ENCODE data around the gene RAB6A.

The RAB6A gene

GRCh38 chr11:73647459-73648100 is 113.3 kb downstream of the RAB6A start:
- peaks cover 15% of the 10 kb centered on the region for H3K27me3 ChIP-seq (ENCODE audit: control insufficient read depth, low read length)
- no peaks in the 10 kb centered on the region for H4K20me1 ChIP-seq (ENCODE audit: control insufficient read depth, insufficient read depth, low read depth, low read length)
- no peaks in the 10 kb centered on the region for H3K9me3 ChIP-seq (ENCODE audit: control insufficient read depth, insufficient read depth, low read length)
- H3K27ac ChIP-seq (ENCODE audit: low read depth, low read length), result no peak overlapping the region
- peaks cover 31% of the 10 kb centered on the region for H3K4me1 ChIP-seq (ENCODE audit: control insufficient read depth, low read length)
- no peaks in the 10 kb centered on the region for H3K79me2 ChIP-seq (ENCODE audit: control insufficient read depth, low read length)
- H3K4me2 ChIP-seq (ENCODE audit: low read length), result peak overlapping the region; percentile 67
- H3K9me2 ChIP-seq (replicated peaks; ENCODE audit: control insufficient read depth, low read length), result no peaks in the 10 kb centered on the region
- H3K36me3 ChIP-seq (ENCODE audit: control insufficient read depth, low read length), result no peaks in the 10 kb centered on the region
- peak overlapping the region; percentile 56 for H3K4me3 ChIP-seq (ENCODE audit: low read length)
- no peaks in the 10 kb centered on the region for H3F3A ChIP-seq (ENCODE audit: control insufficient read depth, insufficient read depth)
- no peak for TF ChIP-seq EZH2phosphoT487 (IDR thresholded peaks at IDR 0.05; ENCODE audit: borderline replicate concordance, low read length)
- TF ChIP-seq CTCF (IDR thresholded peaks at IDR 0.05; ENCODE audit: low read depth, low read length, poor library complexity, severe bottlenecking), result no peak

GRCh38 chr11:73645972-73646631 is 114.8 kb downstream of the RAB6A start, which contains the start of gene PLEKHB1:
TSS of gene PLEKHB1 (plus strand) at chr11:73646581. CDS start at chr11:73646609, 28 bp downstream.
- peak within 1 kb of the TSS; percentile 56 for H3K4me3 ChIP-seq (ENCODE audit: low read length)
- no peak for TF ChIP-seq EZH2phosphoT487 (IDR thresholded peaks at IDR 0.05; ENCODE audit: borderline replicate concordance, low read length)
- no peak for TF ChIP-seq CTCF (IDR thresholded peaks at IDR 0.05; ENCODE audit: low read depth, low read length, poor library complexity, severe bottlenecking)
- no peaks in the 10 kb centered on the region for H3K9me3 ChIP-seq (ENCODE audit: control insufficient read depth, insufficient read depth, low read length)
- peaks cover 31% of the 10 kb centered on the region for H3K4me1 ChIP-seq (ENCODE audit: control insufficient read depth, low read length)
- H3K9me2 ChIP-seq (replicated peaks; ENCODE audit: control insufficient read depth, low read length), result no peaks in the 10 kb centered on the region
- no peaks in the 10 kb centered on the region for H3K36me3 ChIP-seq (ENCODE audit: control insufficient read depth, low read length)
- H3K79me2 ChIP-seq (ENCODE audit: control insufficient read depth, low read length), result no peaks in the 10 kb centered on the region
- H4K20me1 ChIP-seq (ENCODE audit: control insufficient read depth, insufficient read depth, low read depth, low read length), result no peaks in the 10 kb centered on the region
- H3K27ac ChIP-seq (ENCODE audit: low read depth, low read length), result no peak within 1 kb of the TSS
- H3K4me2 ChIP-seq (ENCODE audit: low read length), result peak within 1 kb of the TSS; percentile 67
- peaks cover 13% of the 10 kb centered on the region for H3K27me3 ChIP-seq (ENCODE audit: control insufficient read depth, low read length)
- no peaks in the 10 kb centered on the region for H3F3A ChIP-seq (ENCODE audit: control insufficient read depth, insufficient read depth)

GRCh38 chr11:73645121-73645969 is 115.5 kb downstream of the RAB6A start:
- Histone ChIP-seq H3K27ac (ENCODE audit: low read depth, low read length) (no peak overlapping the region), H3K27me3 (ENCODE audit: control insufficient read depth, low read length) (peaks cover 13% of the 10 kb centered on the region), H3K4me1 (ENCODE audit: control insufficient read depth, low read length) (peaks cover 31% of the 10 kb centered on the region), H3K9me2 (replicated peaks; ENCODE audit: control insufficient read depth, low read length) (no peaks in the 10 kb centered on the region), H4K20me1 (ENCODE audit: control insufficient read depth, insufficient read depth, low read depth, low read length) (no peaks in the 10 kb centered on the region), H3K36me3 (ENCODE audit: control insufficient read depth, low read length) (no peaks in the 10 kb centered on the region), H3K9me3 (ENCODE audit: control insufficient read depth, insufficient read depth, low read length) (no peaks in the 10 kb centered on the region), H3K79me2 (ENCODE audit: control insufficient read depth, low read length) (no peaks in the 10 kb centered on the region), H3K4me2 (ENCODE audit: low read length) (no peak overlapping the region), H3F3A (ENCODE audit: control insufficient read depth, insufficient read depth) (no peaks in the 10 kb centered on the region), H3K4me3 (ENCODE audit: low read length) (no peak overlapping the region)
- TF ChIP-seq EZH2phosphoT487 (IDR thresholded peaks at IDR 0.05; ENCODE audit: borderline replicate concordance, low read length) (no peak), CTCF (IDR thresholded peaks at IDR 0.05; ENCODE audit: low read depth, low read length, poor library complexity, severe bottlenecking) (no peak)
